ENCODE results near the gene RNLS. TPM values are rescaled to one million over a fixed set of nuclear protein-coding genes. Genes with fewer than 3 reads are reported as not detected.

RNLS gene
- total RNA-seq, 1 experiment from 2014 or later = 8.1 TPM

DNA sequence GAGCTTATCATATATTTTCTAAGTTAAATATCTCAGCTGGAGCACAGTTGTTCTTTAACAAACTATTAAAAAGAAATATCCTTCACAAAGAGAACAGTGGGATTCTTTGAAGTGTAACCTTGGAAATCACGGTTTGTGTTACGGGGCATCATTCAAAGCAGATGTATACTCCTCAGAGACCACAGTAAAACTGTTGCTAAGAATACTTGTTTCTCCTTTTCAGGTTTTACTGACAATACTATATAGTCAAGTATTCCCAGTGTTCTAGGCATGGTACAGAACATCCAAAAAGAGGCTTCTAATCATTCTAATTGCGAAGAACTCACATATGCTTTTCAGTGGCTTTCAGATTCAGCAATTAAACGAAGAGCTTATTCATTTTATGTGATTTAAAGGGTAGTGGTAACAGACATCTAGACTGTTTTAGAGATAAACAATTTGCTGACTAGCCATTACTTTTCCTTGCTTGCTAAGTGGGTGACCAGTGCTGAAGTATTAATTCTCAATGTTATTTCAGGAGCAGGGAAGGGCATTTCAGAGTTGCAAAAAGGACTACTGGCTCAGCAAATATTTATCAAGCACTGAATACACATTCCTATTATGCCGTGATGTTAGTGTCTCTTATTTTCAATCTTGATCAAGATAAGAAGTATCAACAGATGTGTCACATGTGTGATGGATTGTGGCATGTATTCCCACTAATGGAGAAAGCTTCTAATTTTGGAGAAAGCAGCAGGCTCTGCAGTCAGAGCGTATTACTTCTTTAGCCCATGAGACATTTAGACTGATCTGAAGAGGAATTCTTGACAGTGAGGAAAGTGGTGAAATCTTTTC, 236.8 kb downstream of the RNLS start:
- POLR2A ChIA-PET (ENCODE audit: low non-redundant PET) = no interaction called here
- no peak for DNase-seq (ENCODE audit: low spot score)
- CTCF ChIA-PET = no interaction called here

DNA sequence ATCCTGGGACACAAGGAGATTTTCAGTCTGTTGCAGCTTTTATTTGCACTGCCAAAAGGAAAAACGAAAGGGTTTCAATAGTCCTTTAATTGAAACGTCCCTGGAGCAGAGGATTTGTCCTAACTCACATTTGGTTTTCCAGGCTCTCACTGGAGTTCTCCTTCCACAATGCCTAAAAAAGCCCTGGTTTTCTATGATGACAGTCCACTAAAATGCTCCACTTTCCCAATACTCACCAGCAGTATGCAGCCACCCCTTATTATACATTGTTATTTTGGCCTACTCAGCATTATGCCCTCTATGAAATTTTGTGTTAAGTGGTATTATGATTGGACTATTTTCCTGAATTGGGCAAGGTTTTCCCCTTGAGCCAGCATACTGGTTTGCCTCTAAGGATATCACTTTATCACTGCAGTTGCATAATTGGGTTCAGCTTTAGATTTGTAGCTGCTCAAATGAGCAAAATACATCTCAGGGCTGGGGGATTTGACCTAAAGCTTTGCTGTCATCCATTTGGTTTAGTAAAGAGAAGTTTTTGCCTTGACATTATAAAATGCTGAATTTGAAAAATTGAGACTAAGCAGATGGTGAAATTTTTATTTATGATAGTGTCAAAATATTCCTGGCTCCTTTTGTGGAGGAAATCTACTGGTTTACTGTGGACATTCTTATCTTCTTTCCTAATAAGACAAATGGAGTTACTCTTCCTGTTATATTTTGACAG, 239.2 kb downstream of the RNLS start:
- no peak for DNase-seq (ENCODE audit: low spot score)
- CTCF ChIA-PET = no interaction called here
- no peaks in the 10 kb centered on the region for H3K36me3 ChIP-seq (ENCODE audit: insufficient read depth, low read length, poor library complexity, severe bottlenecking)
- no peak overlapping the region for H3K27ac ChIP-seq (ENCODE audit: low read depth, low read length, poor library complexity, severe bottlenecking)
- TF ChIP-seq, protein P1, sequence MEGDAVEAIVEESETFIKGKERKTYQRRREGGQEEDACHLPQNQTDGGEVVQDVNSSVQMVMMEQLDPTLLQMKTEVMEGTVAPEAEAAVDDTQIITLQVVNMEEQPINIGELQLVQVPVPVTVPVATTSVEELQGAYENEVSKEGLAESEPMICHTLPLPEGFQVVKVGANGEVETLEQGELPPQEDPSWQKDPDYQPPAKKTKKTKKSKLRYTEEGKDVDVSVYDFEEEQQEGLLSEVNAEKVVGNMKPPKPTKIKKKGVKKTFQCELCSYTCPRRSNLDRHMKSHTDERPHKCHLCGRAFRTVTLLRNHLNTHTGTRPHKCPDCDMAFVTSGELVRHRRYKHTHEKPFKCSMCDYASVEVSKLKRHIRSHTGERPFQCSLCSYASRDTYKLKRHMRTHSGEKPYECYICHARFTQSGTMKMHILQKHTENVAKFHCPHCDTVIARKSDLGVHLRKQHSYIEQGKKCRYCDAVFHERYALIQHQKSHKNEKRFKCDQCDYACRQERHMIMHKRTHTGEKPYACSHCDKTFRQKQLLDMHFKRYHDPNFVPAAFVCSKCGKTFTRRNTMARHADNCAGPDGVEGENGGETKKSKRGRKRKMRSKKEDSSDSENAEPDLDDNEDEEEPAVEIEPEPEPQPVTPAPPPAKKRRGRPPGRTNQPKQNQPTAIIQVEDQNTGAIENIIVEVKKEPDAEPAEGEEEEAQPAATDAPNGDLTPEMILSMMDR (conservative IDR thresholded peaks at IDR 0.05; ENCODE audit: low read depth, low read length) = no peak
- TF ChIP-seq EZH2 (IDR thresholded peaks at IDR 0.05; ENCODE audit: borderline replicate concordance, low read depth, low read length, poor library complexity, severe bottlenecking) = no peak
- intact Hi-C loops (cut with micrococcal nuclease; ENCODE audit: unreplicated experiment) = no loop called here
- no TSS peak for BruUV-seq (replicated peaks)
- no peaks in the 10 kb centered on the region for H3K9me3 ChIP-seq (ENCODE audit: low read depth, low read length, poor library complexity, severe bottlenecking)
- no peaks in the 10 kb centered on the region for H3K4me1 ChIP-seq (ENCODE audit: insufficient read depth, low read length, poor library complexity, severe bottlenecking)
- no peak overlapping the region for H3K4me3 ChIP-seq (ENCODE audit: low read depth, low read length, poor library complexity, severe bottlenecking)
- no peaks in the 10 kb centered on the region for H3K27me3 ChIP-seq (replicated peaks; ENCODE audit: insufficient read depth, low read depth, low read length, poor library complexity)
- POLR2A ChIA-PET (ENCODE audit: low non-redundant PET) = no interaction called here

More for the DNA sequence above, 236.8 kb downstream of the RNLS start:
- Histone ChIP-seq H3K27me3 (replicated peaks; ENCODE audit: insufficient read depth, low read depth, low read length, poor library complexity) (no peaks in the 10 kb centered on the region), H3K27ac (ENCODE audit: low read depth, low read length, poor library complexity, severe bottlenecking) (no peak overlapping the region), H3K9me3 (ENCODE audit: low read depth, low read length, poor library complexity, severe bottlenecking) (no peaks in the 10 kb centered on the region), H3K36me3 (ENCODE audit: insufficient read depth, low read length, poor library complexity, severe bottlenecking) (no peaks in the 10 kb centered on the region), H3K4me1 (ENCODE audit: insufficient read depth, low read length, poor library complexity, severe bottlenecking) (no peaks in the 10 kb centered on the region), H3K4me3 (ENCODE audit: low read depth, low read length, poor library complexity, severe bottlenecking) (no peak overlapping the region)
- no TSS peak for BruUV-seq (replicated peaks)
- intact Hi-C loops (cut with micrococcal nuclease; ENCODE audit: unreplicated experiment) = no loop called here
- TF ChIP-seq, protein P1 (conservative IDR thresholded peaks at IDR 0.05; ENCODE audit: low read depth, low read length) = no peak
- TF ChIP-seq EZH2 (IDR thresholded peaks at IDR 0.05; ENCODE audit: borderline replicate concordance, low read depth, low read length, poor library complexity, severe bottlenecking) = no peak

DNA sequence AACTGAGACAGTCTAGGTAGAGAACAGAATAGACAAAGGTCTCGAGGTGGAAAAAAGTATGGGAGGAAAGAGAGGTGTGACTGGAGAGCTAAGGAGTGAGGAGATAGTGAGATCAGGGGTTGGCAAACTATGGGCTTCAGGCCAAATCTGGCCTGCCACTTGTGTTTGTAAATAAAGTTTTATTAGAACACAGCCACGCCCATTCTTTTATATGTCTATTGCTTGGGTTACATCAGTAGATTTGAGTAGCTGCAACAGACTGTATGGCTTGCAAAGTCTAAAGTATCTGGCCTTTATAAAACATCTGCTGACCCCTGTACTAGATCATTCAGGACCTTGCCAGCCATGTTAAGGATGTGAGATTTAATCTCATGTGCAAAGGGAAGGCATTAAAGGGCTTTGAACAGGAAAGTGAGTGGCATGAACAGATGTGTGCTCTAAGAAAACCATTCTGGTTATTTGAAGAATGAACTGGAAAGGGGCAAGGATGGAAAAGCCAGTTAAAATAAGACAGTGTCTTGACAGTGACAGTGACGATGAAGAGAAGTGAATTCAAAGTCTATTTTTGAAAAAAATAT, 240.3 kb downstream of the RNLS start:
- DNase-seq (ENCODE audit: low spot score) = no peak
- CTCF ChIA-PET = no interaction called here
- no peaks in the 10 kb centered on the region for H3K36me3 ChIP-seq (ENCODE audit: insufficient read depth, low read length, poor library complexity, severe bottlenecking)
- H3K4me3 ChIP-seq (ENCODE audit: low read depth, low read length, poor library complexity, severe bottlenecking) = no peak overlapping the region
- POLR2A ChIA-PET (ENCODE audit: low non-redundant PET) = no interaction called here
- TF ChIP-seq EZH2 (IDR thresholded peaks at IDR 0.05; ENCODE audit: borderline replicate concordance, low read depth, low read length, poor library complexity, severe bottlenecking) = no peak
- TF ChIP-seq, protein P1 (conservative IDR thresholded peaks at IDR 0.05; ENCODE audit: low read depth, low read length) = no peak
- BruUV-seq (replicated peaks) = no TSS peak
- H3K9me3 ChIP-seq (ENCODE audit: low read depth, low read length, poor library complexity, severe bottlenecking) = no peaks in the 10 kb centered on the region
- H3K27me3 ChIP-seq (replicated peaks; ENCODE audit: insufficient read depth, low read depth, low read length, poor library complexity) = no peaks in the 10 kb centered on the region
- intact Hi-C loops (cut with micrococcal nuclease; ENCODE audit: unreplicated experiment) = no loop called here
- H3K27ac ChIP-seq (ENCODE audit: low read depth, low read length, poor library complexity, severe bottlenecking) = no peak overlapping the region
- no peaks in the 10 kb centered on the region for H3K4me1 ChIP-seq (ENCODE audit: insufficient read depth, low read length, poor library complexity, severe bottlenecking)

All from A673 (cell line).